Right lung (tissue), 10 donors: ENCODE data around the gene GOLGA6L2. TPM values are rescaled to one million over a fixed set of nuclear protein-coding genes. Genes with fewer than 3 reads are reported as not detected.
A peak's percentile ranks its signal among the peaks of the same experiment; 100 is the strongest.
"Not testable (repeated sequence)": the region's sequence is repeated elsewhere in the genome, so short reads cannot be mapped to it uniquely, and the experiment has no call there.

ENCODE experiments used
- DNase-seq, 2 donors: peaks; one replicate each; pipeline ENCODE4 v3.0.0-alpha.2; 2013
- long read RNA-seq, 8 donors: transcript quantifications; one replicate each; lab custom pipeline, GENCODE V29; 2026
- polyA plus RNA-seq, 5 donors: library from polyadenylated mRNA; unstranded; fragments of 120-200 nt; gene quantifications; one replicate each; pipeline versions ENCODE4 v1.2.1 to v1.2.3, GENCODE V29; 2013; ENCODE audit warnings: inconsistent platforms in 1 of 5, low replicate concordance in 1 of 5; ENCODE audit not compliant: insufficient read length in 5 of 5, insufficient read depth in 1 of 5

GOLGA6L2 gene, protein sequence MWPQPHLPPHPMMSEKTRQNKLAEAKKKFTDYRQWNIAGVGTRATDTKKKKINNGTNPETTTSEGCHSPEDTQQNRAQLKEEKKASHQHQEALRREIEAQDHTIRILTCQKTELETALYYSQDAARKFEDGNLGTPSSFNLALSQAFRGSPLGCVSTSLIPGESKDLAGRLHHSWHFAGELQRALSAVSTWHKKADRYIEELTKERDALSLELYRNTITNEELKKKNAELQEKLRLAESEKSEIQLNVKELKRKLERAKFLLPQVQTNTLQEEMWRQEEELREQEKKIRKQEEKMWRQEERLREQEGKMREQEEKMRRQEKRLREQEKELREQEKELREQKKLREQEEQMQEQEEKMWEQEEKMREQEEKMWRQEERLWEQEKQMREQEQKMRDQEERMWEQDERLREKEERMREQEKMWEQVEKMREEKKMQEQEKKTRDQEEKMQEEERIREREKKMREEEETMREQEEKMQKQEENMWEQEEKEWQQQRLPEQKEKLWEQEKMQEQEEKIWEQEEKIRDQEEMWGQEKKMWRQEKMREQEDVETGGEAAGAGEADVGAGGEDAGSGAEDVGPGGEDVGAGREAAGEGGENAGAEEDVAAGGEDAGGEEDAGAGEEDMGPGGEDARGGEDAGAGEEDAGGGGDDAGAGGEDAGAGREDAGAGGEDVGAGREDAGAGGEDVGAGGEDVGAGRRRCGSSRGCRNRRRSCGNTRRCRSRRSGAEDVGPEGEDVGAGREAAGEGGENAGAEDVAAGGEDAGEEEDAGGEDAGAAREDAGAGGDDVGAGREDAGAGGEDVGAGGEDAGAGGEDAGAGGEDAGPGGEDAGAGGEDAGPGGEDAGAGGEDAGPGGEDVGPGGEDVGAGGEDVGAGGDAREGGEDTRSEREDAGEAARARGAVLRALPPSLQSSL
- not detected for polyA plus RNA-seq
- long read RNA-seq, donor 1 = 0 reads
- long read RNA-seq, donor 2 = 0 reads
- long read RNA-seq, donor 3 = 0 reads
- long read RNA-seq, donor 4 = 0 reads
- long read RNA-seq, donor 5 = 0 reads
- long read RNA-seq, donor 6 = 0 reads
- long read RNA-seq, donor 7 = 0 reads
- long read RNA-seq, donor 8 = 0 reads

DNA sequence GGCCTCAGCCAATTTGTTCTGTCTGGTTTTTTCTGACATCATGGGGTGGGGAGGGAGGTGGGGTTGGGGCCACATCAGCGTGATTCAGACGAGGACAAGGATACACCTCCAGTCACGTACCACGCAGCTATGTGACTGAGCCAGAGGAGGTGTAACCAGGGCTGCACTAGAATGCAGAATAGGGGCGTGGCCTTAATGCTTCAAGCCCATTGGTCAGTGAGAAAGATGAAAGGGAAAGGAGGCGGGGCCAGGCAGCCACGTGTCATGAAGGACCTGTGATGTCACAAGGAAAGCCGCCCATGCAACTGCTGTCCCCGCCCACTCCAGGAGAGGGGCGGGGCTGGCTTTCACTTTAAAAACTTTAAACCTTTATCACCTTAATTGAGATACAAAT, at the start of gene GOLGA6L2:
Gene GOLGA6L2, minus strand, starts transcription at position 137 of the 394 bp plus-strand sequence. Its CDS starts 62 bp downstream, at position 75.
- no peak for DNase-seq

DNA sequence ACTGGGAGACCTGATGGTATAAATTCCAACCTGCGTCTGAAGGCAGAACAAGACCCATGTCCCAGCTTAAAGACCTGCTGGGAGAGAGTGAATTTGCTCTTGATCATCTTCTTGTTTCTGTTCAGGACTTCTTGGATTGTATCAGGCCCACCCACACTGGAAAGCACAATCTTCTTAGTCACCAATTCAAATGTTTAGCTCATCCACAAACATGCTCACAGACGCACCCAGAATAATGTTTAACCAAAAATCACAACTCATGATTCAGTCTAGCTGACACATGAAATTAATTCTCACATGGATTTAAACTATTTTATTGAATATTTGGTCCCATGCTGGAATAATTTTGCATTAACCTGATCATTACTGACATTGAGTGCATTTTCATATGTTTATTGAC, 37.8 kb upstream of the GOLGA6L2 start:
- no peak for DNase-seq

DNA sequence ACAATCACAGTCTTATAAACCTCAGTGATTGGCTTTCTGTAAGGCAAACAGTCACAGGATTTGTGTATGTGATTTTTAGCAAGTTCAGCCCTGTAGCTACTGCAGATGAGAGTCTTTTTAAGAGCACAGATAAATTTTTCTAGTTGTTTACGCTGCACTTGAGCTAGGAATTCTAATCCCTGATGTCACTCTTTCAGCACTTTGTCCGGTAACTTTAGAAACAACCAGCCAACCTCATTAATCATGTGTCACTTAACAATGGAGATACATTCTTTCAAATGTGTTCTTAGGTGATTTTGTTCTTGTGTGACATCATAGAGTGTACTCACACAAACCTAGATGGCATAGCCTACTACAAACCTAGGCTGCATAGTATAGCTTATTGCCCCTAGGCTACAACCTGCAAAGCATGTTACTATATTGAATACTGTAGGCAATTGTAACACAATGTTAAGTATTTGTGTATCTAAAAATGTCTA, 36.8 kb upstream of the GOLGA6L2 start:
- DNase-seq = no peak

DNA sequence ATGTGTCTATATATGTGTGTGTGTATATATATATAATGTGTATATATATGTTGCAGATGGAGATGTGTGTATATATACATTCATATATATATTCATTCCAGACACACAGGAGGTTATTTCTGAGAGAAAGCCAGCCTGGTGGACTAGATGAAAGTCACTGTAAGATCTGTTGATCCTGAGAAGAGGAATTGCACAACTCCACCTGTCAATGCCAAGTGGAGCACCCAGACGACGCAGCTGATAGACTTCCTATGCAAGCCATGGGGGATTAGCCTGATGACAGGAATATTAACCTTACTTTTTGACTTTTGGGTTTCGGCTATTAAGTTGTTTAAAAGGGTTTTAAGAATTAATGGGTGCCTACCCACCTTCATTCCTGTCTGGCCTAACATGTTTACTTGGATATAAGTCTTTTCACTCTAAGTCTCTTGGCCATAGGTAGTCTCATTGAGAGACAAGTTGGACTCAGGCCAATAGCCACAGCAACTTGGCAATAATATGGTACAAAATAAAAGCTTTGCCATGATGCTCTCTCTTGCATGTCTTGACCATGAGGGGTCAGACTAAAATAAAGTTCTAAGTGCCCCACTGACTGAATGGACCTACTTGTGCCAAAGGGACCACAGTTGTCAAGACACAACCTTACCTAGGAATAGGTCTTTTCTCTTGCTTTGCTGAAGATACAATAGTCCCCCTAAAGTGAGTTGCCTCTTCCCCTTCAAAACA, 35.9 kb upstream of the GOLGA6L2 start:
- no peak for DNase-seq

DNA sequence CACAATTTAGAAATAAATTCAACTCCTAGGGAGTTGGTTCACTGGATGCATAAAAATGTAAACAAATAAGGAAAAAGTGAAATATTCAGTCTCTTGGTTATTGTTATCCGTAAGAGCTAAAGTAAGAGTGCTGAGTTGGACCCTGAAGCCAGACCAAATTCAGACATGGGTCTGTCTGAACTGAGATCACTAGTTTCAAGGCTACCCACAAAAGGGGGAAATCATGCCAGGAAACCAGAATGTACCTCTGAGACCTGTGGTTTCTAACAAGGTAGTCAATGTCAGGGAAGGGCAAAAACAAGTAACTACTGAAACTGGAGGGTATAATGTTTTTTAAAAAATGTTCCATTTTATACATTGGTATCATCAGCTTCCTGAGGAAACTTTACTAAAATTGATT, 35.2 kb upstream of the GOLGA6L2 start:
- DNase-seq = no peak

DNA sequence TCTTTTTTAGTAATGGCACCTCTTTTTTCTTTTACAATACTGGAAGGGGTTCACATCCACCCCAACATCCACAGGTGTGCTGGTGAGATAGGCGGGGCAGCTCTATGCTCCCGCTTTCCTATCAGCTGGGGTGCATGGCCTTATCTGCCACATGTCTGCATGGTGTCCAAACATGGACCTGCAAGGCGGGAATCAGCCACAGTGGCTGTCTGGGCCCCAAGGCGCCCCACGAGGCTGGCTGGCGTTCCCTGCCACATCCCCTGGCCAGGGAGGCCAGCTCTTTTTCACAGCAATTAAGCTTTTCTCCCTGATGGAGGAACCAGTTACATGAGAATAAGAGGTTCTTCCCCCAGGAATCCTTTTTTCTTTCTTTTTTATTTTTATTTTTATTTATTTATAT, 30.9 kb upstream of the GOLGA6L2 start:
- no peak for DNase-seq

DNA sequence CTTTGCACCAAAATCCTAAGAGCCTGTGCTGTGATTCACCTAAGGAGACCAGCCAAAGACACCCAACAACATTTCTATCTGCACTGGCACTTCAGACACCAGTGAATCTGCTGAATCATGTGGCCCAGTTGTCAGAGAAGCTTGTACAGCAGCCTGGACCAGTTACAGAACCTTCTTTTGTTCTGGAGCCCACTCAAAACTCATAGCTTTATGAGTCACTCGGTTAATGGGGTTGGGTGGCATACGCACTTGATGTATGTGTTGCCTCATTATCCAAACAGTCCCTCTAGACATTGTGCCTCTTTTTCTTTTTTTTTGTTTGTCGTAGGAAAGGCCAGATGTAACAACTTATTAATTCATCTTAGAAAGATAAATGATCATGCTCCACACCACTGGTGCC, 25.6 kb upstream of the GOLGA6L2 start:
- DNase-seq = no peak

DNA sequence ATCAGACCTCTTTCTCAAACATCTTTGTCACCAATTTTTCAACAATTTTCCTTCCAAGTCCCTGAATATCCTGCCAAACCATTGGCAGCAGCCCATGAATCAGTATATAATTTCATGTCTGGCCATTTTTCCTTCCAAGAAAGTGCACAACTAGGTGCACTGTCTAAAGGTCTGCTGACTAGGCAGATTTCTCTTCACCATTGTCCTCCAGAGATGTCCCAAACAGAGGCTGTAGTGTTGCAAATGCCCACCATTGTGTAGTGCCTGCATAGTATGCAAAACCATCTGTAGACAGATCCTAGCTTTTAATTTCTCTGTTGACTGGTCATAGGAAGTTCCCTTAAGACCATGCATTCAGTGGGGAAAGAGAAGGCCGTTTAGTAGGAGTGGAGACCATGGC, 25.0 kb upstream of the GOLGA6L2 start:
- DNase-seq = no peak

DNA sequence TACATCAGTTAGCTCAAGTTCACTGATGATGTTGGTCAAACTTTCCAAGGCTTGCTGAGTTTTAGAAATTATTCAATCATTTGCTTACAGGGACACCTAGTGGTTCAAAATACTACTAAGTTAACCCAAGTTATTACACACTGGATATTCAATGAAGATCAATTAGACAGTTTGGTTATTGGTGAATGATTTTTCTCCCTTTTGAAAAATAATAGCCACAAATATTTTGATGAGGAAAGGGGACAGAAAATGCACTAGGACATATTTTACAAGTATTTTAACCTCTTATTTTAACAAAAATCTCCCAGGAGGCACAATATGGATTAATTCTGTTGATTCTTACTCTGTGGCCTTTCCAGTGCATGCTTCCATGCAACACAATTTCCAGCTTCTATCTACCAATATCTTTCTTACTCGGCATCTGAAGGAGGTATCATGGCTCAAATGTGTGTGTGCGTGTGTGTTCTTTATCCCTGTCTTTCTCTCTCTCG, 20.1 kb upstream of the GOLGA6L2 start:
- DNase-seq = peak; percentile 2 to 8

DNA sequence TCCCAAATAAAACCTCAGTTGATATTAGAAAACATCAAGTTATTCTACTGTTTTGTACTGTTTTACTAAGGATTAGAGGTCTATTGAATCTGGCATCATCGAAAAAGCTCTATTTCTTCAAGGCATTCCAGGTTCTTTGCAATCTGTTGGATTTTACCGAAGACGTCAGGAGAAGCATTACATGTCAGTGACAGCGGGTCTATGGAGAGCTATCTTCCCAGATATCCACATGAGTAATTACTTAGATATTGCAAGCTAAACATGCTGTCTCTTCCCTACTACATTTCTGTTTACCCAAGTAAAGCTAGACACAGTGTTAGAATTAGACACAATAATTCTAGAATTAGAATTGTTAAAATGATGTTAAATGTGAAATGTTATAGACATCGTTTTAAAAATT, 10.8 kb upstream of the GOLGA6L2 start:
- DNase-seq = no peak

DNA sequence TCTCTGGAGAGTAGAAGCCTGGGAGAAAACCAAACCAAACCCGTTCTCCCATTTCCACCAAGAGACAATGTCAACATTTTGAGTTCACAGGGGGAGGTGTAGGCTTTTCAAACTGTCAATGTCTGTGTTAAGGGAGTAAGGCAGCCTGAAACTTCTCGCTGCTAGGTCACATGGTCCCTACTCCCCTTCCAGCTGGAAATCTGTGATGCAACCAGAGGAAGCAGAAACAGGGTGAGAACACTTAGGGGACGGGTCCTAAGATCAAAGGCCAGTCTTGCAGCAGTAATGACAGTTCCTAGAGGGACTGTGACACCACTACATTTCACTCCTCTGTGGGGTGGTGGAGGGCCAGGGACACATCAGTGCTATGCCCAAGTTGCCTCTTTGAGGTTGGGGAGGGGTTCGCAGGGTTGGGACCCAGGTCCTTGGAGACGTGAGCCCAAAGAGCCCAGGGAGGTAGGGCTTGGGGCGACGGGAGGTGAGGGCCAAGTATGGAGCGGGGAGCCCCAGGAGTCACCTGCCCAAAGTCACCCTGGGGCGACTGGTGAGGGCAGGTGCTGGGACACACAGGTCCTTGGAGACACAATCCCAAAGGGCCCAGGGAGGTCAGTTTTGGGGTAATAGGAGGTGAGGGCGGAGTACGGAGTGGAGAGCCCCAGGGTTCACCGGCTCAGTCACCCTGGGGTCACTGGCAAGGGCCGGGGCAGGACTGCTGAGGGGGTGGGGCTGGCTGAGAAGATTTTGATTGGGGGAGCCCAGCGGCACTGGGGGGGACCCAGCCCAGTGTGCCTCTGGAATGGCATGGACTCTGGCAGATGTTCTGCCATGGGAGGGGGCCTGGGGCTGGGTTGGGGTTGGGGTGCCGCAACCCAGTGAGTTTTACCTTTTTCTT, 582 bp downstream of the GOLGA6L2 start:
- no peak for DNase-seq

DNA sequence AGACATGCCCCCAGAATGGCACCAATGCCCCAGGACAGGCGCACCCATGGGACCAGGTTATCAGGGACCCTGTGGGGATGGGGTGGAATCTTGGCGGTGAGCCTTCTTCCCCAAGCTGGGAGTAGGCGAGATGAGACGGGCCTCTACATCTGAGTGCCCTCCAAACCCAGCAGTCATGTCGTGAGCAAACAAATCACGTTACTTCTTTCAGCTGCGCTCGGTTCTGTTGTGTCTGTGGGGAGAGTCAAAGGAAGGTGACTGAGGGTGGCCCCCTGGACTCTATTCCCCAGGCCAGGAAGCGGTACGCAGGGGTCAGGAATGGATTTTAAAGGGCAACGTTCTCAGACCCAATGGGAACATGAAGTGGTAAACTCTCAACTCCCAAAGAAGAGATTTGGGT, 2.8 kb downstream of the GOLGA6L2 start:
- DNase-seq = no peak

DNA sequence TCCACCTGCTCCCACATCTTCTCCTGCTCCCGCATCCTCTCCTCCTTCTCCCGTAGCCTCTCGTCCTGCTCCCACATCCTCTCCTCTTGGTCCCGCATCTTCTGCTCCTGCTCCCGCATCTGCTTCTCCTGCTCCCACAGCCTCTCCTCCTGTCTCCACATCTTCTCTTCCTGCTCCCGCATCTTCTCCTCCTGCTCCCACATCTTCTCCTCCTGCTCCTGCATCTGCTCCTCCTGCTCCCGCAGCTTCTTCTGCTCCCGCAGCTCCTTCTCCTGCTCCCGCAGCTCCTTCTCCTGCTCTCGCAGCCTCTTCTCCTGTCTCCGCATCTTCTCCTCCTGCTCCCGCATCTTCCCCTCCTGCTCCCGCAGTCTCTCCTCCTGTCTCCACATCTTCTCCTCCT, 5.8 kb downstream of the GOLGA6L2 start:
- no peak for DNase-seq

DNA sequence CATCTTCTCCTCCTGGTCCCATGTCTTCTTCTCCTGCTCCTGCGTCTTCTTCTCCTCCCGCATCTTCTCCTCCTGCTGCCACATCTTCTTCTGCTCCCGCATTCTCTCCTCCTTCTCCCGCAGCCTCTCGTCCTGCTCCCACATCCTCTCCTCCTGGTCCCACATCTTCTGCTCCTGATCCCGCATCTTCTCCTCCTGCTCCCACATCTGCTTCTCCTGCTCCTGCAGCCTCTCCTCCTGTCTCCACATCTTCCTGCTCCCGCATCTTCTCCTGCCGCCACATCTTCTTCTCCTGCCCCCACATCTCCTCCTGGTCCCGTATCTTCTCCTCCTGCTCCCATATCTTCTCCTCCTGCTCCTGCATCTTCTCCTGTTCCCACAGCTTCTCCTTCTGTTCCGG, 6.4 kb downstream of the GOLGA6L2 start:
- DNase-seq = no peak

DNA sequence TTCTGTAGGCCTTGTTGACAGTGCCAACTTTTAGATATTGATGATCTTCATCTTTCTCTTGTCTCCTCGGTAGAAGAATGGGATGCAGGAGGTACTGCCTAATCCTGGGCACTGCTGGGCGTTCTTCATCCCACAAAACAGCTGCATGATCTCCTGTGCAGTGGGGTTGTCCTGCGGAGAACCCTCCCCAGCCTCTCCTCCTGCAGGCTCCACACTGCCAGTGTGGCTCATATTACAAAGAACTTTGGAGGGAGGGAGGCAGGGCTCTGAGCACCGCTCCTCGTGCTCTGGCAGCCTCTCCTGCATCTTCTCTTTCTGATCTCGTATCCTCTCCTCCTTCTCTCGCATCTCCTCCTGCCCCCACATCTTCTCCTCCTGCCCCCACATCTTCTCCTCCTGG, 7.5 kb downstream of the GOLGA6L2 start:
- no peak for DNase-seq

DNA sequence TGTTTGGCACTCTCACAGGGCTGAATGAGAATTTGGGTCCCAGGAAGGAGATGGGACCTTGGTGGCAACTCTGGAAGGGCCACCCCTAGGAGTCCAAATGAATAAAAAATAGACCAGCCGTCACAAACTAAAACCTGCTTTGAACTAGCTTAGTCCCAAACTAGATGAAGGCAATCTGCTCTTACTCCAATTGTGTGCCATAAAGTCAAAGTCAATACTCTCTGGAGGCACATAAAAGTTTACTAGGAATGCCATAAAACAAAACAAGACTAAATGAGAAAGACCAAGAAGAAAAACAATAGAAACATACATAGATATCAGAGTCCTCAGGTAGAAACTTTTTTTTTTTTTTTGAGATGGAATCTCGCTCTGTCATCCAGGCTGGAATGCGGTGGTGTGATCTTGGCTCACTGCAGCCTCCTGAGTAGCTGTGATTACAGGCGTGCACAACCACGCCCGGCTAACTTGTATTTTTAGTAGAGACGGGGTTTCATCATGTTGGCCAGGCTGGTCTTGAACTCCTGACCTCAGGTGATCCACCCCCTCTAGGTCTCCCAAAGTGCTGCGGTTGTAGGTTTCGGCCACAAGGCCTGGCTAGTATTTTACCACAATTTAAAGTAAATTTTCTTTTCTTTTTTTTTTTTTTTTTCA, 8.1 kb downstream of the GOLGA6L2 start:
- DNase-seq = no peak

DNA sequence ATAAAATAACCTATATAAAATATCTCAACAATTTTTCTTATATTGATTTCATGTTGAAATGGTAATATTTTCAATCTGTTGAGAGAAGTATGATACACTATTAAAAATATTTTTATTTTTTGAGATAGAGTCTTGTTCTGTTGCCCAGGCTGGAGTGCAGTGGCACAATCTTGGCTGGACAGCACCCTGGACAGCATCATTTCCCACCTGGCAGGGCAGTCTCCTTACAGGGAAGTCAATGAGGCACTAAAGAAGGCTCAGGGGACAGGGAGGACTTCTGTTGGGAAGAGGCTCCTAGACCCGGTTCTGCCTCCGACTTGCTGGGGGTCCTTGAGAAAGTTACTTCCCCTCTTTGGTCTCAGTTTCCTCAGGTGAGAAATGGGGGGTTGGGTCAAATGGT, 9.4 kb downstream of the GOLGA6L2 start:
- DNase-seq = no peak

DNA sequence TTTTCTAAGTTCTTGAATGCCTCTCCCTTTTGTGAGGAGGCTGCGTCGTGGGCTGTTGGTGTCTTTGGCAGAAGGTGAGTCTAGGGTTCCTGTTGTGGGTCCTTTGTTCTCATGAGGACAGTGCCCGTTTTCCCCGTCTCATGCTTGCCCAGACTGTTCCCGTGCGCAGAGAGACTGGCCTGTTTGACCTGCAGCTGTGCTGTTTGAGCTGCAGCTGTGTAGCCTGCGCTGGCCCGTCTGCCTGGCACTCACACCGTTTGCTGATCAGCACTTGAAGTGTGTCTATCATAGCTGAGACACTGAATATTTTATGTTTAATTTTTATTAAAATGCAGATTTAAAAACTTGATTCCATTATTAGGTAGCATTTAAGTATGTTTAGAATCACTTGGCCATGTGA, 9.9 kb downstream of the GOLGA6L2 start:
- no peak for DNase-seq

DNA sequence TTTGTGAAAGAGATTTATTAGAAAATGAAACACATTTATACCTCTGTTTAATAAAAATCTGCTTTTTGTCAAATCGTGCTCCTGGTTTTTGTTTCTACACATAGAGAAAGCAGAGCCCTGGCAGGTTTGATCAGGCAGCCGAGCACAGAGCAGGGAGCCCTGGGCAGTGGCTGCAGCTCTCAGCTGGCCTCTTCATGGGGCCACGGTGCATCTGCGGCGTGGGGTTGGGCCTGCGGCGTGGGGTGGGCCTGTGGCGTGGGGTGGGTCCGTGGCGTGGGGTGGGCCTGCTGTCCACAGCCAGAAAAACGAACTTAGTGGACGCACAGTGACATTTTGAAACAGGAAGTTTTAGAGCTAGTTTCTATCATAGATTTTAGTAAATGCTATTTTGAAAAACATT, 10.6 kb downstream of the GOLGA6L2 start:
- DNase-seq = no peak

DNA sequence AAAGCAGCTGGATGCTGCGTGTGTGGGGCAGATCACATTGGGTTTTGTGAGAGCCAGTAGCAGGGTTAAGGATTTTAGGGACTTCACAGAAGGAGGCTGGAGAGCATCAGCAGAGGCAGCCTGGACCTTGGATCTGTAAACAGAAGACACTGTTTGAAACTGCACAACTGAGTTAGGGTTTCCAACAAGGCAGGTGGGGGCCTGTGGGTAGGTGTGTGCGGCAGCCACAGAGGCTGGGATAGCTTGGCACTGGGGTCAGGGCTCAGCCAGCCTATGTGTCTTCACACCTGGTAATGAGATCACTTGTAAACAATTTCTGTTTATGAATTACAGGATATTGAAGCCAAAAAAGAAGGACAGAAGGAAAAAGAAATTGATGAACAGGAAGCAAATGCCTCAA, 12.3 kb downstream of the GOLGA6L2 start:
- not testable (repeated sequence) for DNase-seq
